Neural cell (in vitro differentiated cells): ENCODE measurements around the gene AP3S1. TPM values are rescaled to one million over a fixed set of nuclear protein-coding genes. Genes with fewer than 3 reads are reported as not detected.

Experiments used
- H2AFZ ChIP-seq: fragments of 200-600, 300-800 bp; sonication (generic), shearing (Covaris generic); 2 replicates; pipeline ENCODE4 v1.6.0; 2014; ENCODE audit warnings: low read depth, mild to moderate bottlenecking, antibody characterized with exemption, low read length, moderate library complexity
- H3F3A ChIP-seq: fragments of 200-600 bp; shearing (Covaris generic); 2 replicates; pipeline ENCODE4 v1.6.1; 2016; ENCODE audit warnings: mild to moderate bottlenecking, moderate library complexity, mixed read lengths, antibody characterized with exemption, low read length; ENCODE audit not compliant: insufficient read depth, poor library complexity, severe bottlenecking
- H3K27ac ChIP-seq: fragments of 200-600, 300-800 bp; sonication (generic), shearing (Covaris generic); 2 replicates; pipeline ENCODE4 v1.5.1; 2014; ENCODE audit warnings: mild to moderate bottlenecking, low read length, moderate library complexity
- H3K27me3 ChIP-seq: fragments of 300-800, 200-600 bp; sonication (generic), shearing (Covaris generic); 2 replicates; pipeline ENCODE4 v1.6.0; 2014; ENCODE audit warnings: mild to moderate bottlenecking, low read depth, low read length, moderate library complexity; ENCODE audit not compliant: insufficient read depth
- H3K36me3 ChIP-seq: fragments of 300-800, 200-600 bp; sonication (generic), shearing (Covaris generic); 2 replicates; pipeline ENCODE4 v1.5.1; 2014; ENCODE audit warnings: mild to moderate bottlenecking, antibody characterized with exemption, low read length, moderate library complexity; ENCODE audit not compliant: insufficient read depth
- H3K4me2 ChIP-seq: fragments of 300-800, 200-600 bp; sonication (generic), shearing (Covaris generic); 2 replicates; pipeline ENCODE4 v1.6.0; 2014; ENCODE audit warnings: mild to moderate bottlenecking, low read length
- H3K4me3 ChIP-seq: fragments of 300-800, 200-600 bp; sonication (generic), shearing (Covaris generic); 2 replicates; pipeline ENCODE4 v1.5.1; 2014; ENCODE audit warnings: mild to moderate bottlenecking, low read length, moderate library complexity
- H3K79me2 ChIP-seq: fragments of 200-600 bp; shearing (Covaris generic); replicated peaks from 2 replicates; pipeline ENCODE4 v1.6.0; 2014; ENCODE audit warnings: mild to moderate bottlenecking, low read length, moderate library complexity; ENCODE audit not compliant: insufficient read depth
- H3K9ac ChIP-seq: fragments of 300-800, 200-600 bp; sonication (generic), shearing (Covaris generic); 2 replicates; pipeline ENCODE4 v1.6.1; 2016; ENCODE audit warnings: mild to moderate bottlenecking, low read length, mixed read lengths
- H3K9me2 ChIP-seq: fragments of 200-600 bp; shearing (Covaris generic); 2 replicates; pipeline ENCODE4 v1.6.1; 2016; ENCODE audit warnings: mild to moderate bottlenecking, low read length, mixed read lengths; ENCODE audit not compliant: insufficient read depth
- H3K9me3 ChIP-seq: fragments of 200-600, 300-800 bp; sonication (generic), shearing (Covaris generic); 2 replicates; pipeline ENCODE4 v1.6.1; 2016; ENCODE audit warnings: mild to moderate bottlenecking, mixed run types, low read length, moderate library complexity, mixed read lengths
- H4K20me1 ChIP-seq: fragments of 200-600 bp; shearing (Covaris generic); 2 replicates; pipeline ENCODE4 v1.6.1; 2016; ENCODE audit warnings: mild to moderate bottlenecking, mixed run types; ENCODE audit not compliant: insufficient read depth
- CTCF ChIP-seq: fragments of 450-650 bp; IDR thresholded peaks from 2 replicates; pipeline ENCODE4 v1.5.1; 2014; ENCODE audit warnings: antibody characterized with exemption, mild to moderate bottlenecking, moderate library complexity; ENCODE audit not compliant: poor library complexity, severe bottlenecking
- EP300 ChIP-seq: fragments of 450-650 bp; conservative IDR thresholded peaks from 2 replicates; pipeline ENCODE4 v1.6.1; 2014; ENCODE audit warnings: antibody characterized with exemption, mild to moderate bottlenecking, moderate library complexity; ENCODE audit not compliant: poor library complexity, severe bottlenecking
- EZH2 ChIP-seq: fragments of 200-600, 300-800 bp; shearing (Covaris generic), sonication (generic); IDR thresholded peaks from 2 replicates; pipeline ENCODE4 v1.6.1; 2014; ENCODE audit warnings: antibody characterized with exemption, low read length, borderline replicate concordance, mild to moderate bottlenecking; ENCODE audit not compliant: insufficient read depth, poor library complexity, severe bottlenecking
- MXI1 ChIP-seq: fragments of 450-650 bp; conservative IDR thresholded peaks from 2 replicates; pipeline ENCODE4 v1.6.1; 2014; ENCODE audit warnings: antibody characterized with exemption, mild to moderate bottlenecking; ENCODE audit not compliant: poor library complexity, severe bottlenecking
- POLR2AphosphoS5 ChIP-seq: IDR thresholded peaks from 2 replicates; pipeline ENCODE4 v1.6.1; 2012
- RAD21 ChIP-seq: fragments of 450-650 bp; conservative IDR thresholded peaks from 2 replicates; pipeline ENCODE4 v1.6.1; 2014; ENCODE audit warnings: antibody characterized with exemption, mild to moderate bottlenecking, moderate library complexity
- SMC3 ChIP-seq: fragments of 450-650 bp; conservative IDR thresholded peaks from 2 replicates; pipeline ENCODE4 v1.6.1; 2014; ENCODE audit warnings: antibody characterized with exemption, mild to moderate bottlenecking, moderate library complexity; ENCODE audit not compliant: poor library complexity
- TAF1 ChIP-seq: IDR thresholded peaks from 2 replicates; pipeline ENCODE4 v1.6.1; 2012; ENCODE audit warnings: low read depth
- polyA plus RNA-seq: library from polyadenylated mRNA; depleted of rRNA; stranded (reverse); fragments of >200 nt; gene quantifications from 2 replicates; pipeline ENCODE4 v1.2.3, GENCODE V29; 2014
- TF ChIP-seq, protein P1 (sequence below): IDR thresholded peaks from 2 replicates; pipeline ENCODE4 v1.6.1; 2012; ENCODE audit warnings: borderline replicate concordance

The AP3S1 gene
- polyA plus RNA-seq, 1 donor from 2014 or later, result 207 TPM

- no peak overlapping the region for H3K9ac ChIP-seq
- H4K20me1 ChIP-seq, result no peaks in the 10 kb centered on the region
- peaks cover 7% of the 10 kb centered on the region for H3K36me3 ChIP-seq
- no peak overlapping the region for H2AFZ ChIP-seq
- no peaks in the 10 kb centered on the region for H3K9me2 ChIP-seq
- TF ChIP-seq EP300, result no peak
- no peak for TF ChIP-seq POLR2AphosphoS5
- no peak for TF ChIP-seq TAF1
- TF ChIP-seq, protein P1, sequence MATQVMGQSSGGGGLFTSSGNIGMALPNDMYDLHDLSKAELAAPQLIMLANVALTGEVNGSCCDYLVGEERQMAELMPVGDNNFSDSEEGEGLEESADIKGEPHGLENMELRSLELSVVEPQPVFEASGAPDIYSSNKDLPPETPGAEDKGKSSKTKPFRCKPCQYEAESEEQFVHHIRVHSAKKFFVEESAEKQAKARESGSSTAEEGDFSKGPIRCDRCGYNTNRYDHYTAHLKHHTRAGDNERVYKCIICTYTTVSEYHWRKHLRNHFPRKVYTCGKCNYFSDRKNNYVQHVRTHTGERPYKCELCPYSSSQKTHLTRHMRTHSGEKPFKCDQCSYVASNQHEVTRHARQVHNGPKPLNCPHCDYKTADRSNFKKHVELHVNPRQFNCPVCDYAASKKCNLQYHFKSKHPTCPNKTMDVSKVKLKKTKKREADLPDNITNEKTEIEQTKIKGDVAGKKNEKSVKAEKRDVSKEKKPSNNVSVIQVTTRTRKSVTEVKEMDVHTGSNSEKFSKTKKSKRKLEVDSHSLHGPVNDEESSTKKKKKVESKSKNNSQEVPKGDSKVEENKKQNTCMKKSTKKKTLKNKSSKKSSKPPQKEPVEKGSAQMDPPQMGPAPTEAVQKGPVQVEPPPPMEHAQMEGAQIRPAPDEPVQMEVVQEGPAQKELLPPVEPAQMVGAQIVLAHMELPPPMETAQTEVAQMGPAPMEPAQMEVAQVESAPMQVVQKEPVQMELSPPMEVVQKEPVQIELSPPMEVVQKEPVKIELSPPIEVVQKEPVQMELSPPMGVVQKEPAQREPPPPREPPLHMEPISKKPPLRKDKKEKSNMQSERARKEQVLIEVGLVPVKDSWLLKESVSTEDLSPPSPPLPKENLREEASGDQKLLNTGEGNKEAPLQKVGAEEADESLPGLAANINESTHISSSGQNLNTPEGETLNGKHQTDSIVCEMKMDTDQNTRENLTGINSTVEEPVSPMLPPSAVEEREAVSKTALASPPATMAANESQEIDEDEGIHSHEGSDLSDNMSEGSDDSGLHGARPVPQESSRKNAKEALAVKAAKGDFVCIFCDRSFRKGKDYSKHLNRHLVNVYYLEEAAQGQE, result no peak
- TF ChIP-seq SMC3, result no peak
- TF ChIP-seq RAD21, result no peak
- TF ChIP-seq EZH2, result no peak
- TF ChIP-seq CTCF, result no peak
- no peak for TF ChIP-seq MXI1
- no peaks in the 10 kb centered on the region for H3K79me2 ChIP-seq
- H3K27ac ChIP-seq, result no peak overlapping the region
- no peaks in the 10 kb centered on the region for H3F3A ChIP-seq
- H3K9me3 ChIP-seq, result no peaks in the 10 kb centered on the region
- H3K4me3 ChIP-seq, result no peak overlapping the region
- no peaks in the 10 kb centered on the region for H3K27me3 ChIP-seq
- H3K4me2 ChIP-seq, result no peak overlapping the region
Observed at GRCh38 chr5:115801984-115802383, 39.8 kb upstream of the AP3S1 start.

DNA sequence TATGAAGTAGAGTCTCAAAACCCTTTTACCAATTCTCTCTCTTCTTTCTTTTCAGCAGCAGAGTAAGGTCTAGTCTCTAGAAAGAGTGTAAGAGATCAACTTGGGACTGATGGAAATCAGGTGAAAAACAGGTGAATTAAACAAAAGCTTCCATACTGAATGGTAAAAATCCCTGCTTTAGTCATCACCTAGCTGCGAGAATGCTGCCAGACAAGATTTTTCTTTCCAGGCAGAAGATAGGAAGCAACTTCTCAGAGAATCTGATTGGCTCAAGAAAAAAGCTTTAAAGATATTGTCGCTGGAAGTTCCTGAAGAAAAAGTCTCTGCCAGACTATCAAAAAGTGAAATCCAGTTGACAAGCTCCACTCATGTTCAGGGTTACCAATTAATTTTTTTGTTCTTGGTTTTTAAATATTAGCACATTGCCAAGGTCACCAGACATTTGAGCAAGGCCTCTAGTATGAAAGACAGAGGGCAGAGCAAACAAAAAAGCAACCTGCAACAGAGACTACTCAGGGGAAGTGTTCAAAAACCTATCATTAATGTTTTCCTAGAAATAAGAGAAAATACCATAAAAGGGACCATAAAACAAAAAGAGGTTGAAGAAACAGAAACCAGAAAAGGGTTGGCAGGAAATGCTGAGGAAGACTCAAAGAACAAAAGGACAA lies 34.6 kb upstream of the AP3S1 start:
- Histone ChIP-seq H4K20me1 (no peaks in the 10 kb centered on the region), H3K9me2 (no peaks in the 10 kb centered on the region), H3K36me3 (peaks cover 13% of the 10 kb centered on the region), H3K9me3 (no peaks in the 10 kb centered on the region), H3K9ac (no peak overlapping the region), H3F3A (no peaks in the 10 kb centered on the region), H3K27ac (no peak overlapping the region), H3K27me3 (no peaks in the 10 kb centered on the region), H3K79me2 (no peaks in the 10 kb centered on the region), H3K4me2 (no peak overlapping the region), H3K4me3 (no peak overlapping the region), H2AFZ (no peak overlapping the region)
- TF ChIP-seq, protein P1, result no peak
- no peak for TF ChIP-seq EP300
- no peak for TF ChIP-seq MXI1
- TF ChIP-seq POLR2AphosphoS5, result no peak
- TF ChIP-seq TAF1, result no peak
- no peak for TF ChIP-seq RAD21
- TF ChIP-seq CTCF, result no peak
- no peak for TF ChIP-seq SMC3
- TF ChIP-seq EZH2, result no peak
